GM12801 (cell line): ENCODE results near the gene ZNF75A.

Experiments used
- TF ChIP-seq, protein P1 (sequence below): IDR thresholded peaks from one replicate; pipeline ENCODE4 v1.5.1; 2011; ENCODE audit warnings: control low read depth; ENCODE audit not compliant: insufficient read length; ENCODE audit errors: extremely low read depth

Gene ZNF75A

DNA sequence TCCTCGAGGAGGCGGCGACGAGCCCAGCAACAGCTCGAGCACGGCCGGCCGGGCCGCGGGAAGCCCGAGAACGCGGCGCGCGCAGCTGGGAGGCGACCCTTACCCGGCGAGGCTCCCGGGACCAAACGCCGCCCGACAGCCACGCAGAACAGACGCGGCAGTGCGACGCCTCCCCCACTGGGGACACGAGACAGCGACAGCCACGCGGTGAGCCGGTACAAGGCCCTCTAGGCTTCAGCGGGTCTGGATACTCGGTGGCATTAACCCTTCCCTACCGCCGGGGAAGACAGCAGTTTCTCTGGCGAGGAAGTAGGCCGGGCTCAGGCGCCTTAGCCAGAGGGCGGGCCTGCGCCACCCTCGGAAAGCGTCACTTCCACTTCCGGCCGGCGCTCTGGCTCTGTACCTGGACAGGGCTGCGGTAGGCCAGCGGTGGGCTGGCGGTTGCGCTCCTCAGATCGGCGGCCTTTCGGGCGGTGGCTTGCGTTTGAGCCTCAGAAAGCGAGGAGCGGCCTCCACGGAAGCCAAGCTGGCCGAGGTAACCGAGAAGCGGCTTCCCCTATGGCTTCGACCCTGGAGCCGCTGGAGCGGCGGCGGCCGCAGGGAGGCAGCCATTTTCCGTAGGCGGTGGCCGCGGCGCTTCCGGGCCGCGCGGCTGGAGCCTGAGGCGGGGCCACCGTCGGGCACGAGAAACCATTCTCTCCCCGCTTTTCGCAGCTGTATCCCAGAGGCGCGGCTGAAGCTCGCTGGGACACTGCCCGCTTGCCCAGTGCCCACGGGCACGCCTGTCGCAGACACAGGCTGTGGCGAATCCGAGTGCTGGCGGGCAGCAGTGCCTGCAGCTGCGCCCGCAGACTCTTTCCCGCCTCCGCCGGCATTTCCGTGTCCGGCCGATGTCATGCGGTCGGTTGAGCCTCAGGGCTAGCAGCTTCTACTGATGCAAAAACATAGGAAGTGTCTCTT, at the start of gene ZNF75A, which contains the start of gene TIGD7:
TSS of gene ZNF75A (plus strand) at position 389 of the 960 bp plus-strand sequence. CDS start 2,932 bp downstream, outside the sequence.
TSS of gene TIGD7 (minus strand) at position 322 of the 960 bp plus-strand sequence. CDS start 4,816 bp downstream, outside the sequence.
- TF ChIP-seq, protein P1, sequence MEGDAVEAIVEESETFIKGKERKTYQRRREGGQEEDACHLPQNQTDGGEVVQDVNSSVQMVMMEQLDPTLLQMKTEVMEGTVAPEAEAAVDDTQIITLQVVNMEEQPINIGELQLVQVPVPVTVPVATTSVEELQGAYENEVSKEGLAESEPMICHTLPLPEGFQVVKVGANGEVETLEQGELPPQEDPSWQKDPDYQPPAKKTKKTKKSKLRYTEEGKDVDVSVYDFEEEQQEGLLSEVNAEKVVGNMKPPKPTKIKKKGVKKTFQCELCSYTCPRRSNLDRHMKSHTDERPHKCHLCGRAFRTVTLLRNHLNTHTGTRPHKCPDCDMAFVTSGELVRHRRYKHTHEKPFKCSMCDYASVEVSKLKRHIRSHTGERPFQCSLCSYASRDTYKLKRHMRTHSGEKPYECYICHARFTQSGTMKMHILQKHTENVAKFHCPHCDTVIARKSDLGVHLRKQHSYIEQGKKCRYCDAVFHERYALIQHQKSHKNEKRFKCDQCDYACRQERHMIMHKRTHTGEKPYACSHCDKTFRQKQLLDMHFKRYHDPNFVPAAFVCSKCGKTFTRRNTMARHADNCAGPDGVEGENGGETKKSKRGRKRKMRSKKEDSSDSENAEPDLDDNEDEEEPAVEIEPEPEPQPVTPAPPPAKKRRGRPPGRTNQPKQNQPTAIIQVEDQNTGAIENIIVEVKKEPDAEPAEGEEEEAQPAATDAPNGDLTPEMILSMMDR, result no peak

DNA sequence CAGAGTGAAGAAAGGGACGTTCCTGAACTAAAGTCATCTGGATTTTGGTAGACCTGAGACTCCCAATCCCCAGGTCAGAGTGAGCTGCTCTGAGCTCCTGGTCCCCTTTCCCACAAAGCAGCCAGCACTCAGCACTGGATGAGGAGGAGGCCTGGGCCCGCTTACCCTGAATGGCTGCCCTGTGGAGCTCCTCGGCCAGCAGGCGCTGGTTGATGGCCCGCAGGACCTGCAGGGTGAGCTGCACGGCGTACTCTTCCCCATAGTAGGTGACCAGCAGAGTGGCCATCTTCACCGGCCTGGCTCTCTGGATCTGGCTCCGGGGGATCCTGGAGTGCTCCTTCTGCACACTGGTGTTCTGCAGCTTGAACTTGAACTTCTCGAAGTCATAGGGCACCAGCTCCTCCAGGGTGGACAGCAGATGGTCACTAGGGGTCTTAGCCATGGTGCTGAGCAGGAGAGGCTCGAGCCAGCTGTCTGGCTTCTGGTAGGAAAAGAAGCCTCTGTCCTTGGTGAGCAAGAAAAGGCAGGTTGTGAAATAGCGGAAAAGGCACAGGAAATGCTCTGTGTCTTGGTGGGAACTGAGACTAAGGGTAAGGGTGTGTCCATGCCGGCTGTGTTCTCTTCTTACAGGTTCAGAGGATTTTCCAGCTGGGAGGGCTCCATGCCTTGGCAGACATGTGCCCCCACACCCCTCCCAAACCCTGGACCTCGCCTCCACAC, 49.0 kb upstream of the ZNF75A start, which contains the start of gene MEFV:
TSS of gene MEFV (minus strand) at position 488 of the 720 bp plus-strand sequence. CDS start at position 442, 46 bp downstream.
- TF ChIP-seq, protein P1, result no peak

DNA sequence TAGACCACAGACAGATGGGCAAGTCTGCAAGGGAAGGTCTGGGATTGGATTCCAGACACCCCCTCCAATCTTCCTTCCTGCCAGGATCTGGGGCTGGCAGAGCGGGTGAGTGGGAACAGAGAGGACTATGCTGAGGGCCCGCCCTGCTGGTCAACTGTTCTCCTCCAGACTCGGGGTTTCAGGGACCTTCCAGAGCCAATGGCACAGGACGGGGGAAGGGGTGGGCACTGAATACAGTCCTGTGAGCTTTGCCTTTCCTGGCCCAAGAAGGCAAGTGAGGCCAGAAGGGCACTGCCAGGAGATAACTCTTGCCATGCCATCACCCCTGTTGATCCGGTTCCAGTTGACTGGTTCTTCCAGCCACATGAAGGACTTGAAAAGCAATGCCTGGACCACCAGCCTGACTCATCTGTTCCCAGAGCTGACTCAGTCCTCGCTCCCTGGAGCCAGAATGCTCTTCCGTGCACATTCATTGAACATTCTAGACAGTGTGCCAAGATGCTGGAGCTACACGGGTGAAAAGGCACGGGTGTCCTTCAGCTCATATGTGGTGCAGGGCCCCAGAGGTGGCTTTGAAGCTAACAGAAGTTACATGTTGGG, 48.3 kb upstream of the ZNF75A start:
- TF ChIP-seq, protein P1, result no peak

DNA sequence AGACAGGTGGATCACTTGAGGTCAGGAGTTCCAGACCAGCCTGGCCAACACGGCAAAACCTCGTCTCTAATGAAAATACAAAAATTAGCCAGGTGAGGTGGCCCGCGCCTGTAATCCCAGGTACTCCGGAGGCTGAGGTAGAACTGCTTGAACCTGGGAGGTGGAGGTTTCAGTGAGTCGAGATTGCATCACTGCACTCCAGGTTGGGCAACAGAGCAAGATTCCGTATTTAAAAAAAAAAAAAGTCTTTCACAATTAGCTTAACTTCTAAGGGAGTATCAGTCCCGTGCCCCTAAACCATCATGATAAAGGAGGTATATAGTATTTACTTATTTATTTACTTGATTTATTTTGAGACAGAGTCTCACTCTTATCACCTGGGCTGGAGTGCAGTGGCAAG, 45.5 kb upstream of the ZNF75A start:
- TF ChIP-seq, protein P1, result no peak

DNA sequence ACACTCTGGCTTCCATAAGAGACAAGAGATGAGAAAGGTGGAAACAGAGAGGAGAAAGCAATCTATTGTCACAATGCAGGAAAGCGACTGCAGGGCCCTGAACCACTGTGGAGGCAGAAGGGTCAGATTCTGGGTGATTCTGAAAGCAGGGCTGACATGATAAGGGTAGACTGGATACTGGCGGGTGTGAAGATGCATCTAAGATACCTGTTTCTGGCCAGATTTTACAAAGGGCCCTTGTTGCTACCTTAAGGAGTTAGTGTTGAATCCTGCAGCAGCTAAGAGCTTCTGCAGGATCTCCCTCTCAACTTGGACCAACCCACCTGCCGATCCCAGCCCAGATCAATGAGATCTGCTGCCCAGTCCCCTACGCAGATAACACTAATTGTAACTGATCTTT, 42.8 kb upstream of the ZNF75A start:
- TF ChIP-seq, protein P1, result no peak

DNA sequence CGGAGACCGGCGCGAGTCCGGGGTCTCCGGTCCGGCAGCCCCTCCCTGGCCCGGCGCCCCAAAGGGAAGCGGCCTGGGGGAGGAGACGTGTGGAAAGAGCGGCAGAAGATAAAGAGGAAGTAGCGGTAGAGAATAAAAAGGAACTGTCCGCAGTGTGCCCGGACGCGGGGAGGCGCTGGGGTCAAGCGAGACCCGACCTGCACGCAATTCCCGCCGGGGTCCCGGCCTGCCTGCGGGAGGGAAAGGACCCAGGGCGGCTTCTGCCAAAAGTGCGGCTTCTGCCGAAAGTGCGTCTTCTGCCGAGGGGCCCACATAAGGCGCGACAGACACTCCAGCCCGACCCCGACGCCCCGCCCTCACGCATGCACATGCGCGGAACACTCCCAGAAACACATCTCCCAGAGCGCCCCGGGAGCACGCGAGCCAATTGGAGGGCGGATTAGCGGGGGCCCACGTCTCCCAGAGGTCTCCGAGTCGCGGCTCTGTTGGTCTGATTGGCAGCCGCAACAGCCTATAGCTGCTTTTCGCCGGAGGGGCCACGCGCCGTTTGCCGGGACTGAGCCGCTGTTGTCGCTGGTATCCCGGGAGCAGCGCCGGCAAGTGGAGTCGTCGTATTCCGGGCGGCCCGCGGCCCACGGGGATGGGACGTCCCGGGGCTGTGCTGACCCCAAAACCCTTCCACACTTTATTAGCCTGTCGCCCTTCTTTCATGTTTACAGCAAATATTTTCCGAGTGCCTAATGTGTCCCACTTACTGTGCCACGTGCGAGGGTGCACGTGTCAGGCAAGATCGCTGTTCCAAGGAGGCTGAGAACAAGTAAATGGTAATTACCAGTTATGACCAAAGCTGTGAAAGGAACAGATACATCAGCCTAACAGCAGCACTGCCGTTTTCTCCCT, 40.9 kb upstream of the ZNF75A start:
- TF ChIP-seq, protein P1, result no peak
